ENCODE results near the gene SLC8A1.

The SLC8A1 gene

DNA sequence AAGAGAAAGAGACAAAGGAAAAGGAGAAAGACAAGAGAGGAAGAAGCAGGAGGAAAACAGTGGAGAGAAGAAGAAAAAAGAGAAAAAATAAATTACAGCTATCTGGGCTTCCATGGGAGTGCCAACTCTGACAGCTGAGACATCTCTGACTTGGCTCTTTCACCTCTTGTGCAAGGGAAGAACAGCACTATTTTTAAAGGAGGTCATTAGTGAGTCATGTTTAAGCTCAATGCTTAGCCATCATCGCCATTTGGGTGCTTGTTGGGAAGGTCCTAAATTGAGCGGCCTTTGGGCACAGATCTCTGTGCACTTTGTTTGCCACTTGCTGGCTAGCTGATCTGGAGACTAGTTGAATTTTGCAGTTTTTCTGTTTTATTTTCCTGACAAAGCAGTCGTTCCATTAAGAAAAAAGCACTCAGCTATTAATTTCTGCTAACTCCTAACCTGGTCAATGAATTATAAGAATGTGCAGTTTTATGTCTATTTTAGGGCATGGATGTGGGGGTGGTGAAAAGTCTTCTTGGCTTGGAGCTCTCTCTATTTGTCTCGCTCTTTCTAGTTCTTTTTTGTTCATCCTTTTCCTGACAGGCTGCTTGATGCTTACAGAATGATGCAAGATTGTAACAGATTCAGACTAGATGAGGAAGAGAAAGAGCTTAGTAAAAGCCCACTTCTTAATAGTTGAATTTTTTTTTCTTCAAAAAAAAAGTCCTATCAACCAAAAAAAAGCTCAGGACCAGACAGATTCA is 231.5 kb downstream of the SLC8A1 start:
- DNase-seq: no peak

DNA sequence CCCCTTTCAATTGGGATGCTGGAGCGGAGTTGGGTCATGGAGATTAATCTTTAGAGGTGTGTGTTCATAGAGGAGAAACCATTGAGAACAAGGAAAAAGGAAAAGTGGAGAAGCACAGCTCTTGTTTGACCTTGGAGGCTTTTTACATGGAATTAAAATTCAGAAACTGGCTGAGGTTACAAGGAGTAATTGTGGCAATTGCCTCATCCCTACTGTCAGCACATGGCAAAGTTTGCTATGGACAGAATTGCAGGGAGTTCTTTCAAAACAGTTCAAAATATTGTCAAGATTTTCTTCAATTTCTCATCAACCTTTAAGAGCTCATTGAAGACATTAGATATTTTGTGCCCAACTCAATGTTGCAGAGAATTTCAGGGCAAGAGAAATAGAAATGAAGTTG is 232.7 kb downstream of the SLC8A1 start:
- DNase-seq: no peak

DNA sequence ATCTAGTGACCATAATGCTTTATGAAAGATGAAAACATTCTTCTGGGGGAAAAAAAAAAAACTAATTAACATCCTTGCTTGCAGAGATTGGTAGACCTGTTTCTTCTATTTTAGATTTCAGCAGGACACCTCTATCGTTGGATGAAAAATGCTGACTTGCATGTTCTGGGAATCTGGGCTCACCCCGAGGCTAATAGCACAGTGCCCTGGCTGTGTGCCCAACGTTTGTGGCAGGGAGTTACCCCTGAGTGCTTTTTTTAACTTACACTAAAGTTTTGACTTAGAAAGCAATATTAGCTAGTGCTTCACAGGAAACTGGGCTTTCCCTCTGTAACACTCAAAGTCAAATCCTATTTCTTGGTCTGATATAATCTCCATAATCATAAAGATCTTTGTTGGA is 233.2 kb downstream of the SLC8A1 start:
- no peak for DNase-seq

DNA sequence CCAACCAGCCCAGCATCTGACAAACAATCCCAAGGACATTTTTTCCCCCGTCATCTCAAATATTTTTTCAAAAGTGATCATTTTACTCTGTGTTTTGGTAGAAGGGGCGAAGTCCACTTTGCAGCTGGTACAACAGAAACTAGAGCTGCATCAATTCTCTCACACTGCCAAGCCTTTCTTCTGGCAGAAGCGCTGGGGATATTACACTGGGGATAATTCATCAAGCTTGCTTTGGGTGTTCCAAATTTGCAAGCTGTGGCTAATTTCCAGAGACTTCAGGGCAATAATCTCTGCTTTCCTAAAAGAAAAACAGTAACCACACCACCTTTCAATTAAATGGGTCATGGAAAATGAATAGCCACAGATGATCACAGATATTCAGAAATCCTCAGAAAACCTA is 238.3 kb downstream of the SLC8A1 start:
- DNase-seq: no peak

DNA sequence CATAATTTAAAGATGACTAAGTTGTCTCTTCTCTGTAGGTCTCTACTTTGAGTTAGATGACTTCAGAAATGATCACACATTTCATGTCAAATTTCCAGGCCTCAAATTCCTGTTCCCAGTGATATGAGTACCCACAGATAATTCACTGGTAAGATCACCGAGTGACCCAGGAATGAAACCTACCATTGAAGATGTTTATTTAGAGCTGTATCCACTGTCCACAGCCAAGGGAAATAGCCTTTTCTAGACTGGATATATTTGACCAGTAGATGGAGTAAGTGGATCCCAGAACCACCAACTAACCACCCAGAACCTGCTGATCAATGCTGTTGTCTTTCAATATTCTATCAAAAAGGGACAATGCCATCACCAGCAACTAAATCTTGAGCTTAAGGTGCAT is 238.8 kb downstream of the SLC8A1 start:
- no peak for DNase-seq

DNA sequence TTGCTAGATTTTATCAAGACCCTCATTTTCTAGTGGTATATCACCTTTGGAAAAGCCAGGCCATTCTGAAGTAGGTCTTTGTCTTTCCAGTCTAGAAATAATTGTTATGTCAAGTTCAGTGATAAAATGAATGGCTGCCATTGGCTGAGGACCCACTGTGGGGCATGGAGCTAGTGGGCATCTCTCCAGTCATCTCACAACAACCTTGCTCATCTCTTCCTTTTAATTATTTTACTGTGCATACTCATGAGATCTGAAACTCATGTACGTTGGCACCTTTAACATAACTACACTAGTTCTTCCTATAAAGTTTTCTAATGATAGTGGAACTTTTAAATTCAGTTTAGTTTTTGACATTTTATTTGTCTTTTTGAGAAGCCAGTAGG is 240.9 kb downstream of the SLC8A1 start:
- no peak for DNase-seq

DNA sequence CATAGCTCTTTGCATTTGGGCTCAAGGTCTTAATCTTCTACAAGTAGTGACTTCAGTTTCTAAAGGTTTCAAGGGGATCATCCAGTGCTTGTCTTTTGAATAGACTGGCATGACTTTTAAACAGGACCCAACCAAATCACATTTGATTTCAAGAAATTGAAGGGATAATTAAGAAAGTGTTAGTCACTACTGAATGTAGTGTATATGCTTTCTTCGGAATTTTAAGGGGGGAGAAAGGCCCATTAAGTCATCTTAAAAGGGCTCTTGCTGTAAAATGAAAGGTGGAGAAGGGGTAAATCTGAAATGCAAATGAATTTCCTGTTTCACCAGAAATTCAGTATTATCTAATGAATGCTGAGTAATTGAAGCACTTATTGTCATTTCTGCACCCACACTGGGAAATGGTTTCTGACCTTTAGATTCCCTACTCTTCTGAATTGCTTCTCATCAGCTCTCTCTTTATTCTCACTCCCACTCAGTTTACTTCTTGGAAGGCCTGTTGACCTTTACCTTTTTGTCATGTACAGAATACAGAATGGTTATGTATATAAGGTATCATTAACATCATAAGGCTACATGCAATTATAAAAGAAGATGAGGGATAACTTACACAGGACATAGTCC is 241.4 kb downstream of the SLC8A1 start:
- DNase-seq: no peak

DNA sequence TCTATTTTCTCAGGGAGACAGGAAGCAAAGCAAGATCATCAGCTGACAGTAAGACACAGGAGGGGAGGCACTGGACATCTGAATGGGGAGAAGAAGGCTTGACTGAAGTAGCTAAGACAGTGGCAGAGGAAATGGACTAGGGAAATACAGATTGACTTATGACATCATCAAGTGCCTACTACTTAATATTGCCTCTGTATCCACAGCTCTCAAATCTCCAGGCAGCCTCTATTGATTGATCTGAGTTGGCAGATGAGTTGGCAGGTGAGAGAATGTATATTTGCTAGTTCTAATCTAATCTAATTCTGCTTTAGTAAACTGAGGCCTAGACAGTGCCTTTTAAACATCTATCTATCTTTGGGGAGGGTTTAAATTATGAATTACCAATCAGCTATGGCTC is 242.1 kb downstream of the SLC8A1 start:
- no peak for DNase-seq

DNA sequence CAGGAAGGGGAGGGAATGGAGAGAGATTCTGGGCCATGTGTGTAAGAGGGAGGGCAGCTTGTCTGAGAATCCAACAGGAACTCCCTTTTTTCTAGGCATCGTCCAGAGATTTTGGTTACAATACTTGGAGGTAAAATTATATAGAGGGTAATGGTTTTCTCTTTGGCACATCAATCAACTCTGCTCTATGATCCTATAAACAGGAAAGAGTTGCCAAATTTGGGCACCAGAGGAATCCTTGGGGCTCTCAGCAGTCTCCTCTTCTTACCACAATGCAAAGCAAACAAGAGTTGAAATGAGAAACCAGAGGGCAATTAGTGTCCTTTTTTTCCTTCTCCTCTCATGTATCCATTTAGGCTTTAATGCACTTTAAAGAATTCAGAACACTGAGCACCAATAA is 243.4 kb downstream of the SLC8A1 start:
- peak; percentile 83 for DNase-seq

DNA sequence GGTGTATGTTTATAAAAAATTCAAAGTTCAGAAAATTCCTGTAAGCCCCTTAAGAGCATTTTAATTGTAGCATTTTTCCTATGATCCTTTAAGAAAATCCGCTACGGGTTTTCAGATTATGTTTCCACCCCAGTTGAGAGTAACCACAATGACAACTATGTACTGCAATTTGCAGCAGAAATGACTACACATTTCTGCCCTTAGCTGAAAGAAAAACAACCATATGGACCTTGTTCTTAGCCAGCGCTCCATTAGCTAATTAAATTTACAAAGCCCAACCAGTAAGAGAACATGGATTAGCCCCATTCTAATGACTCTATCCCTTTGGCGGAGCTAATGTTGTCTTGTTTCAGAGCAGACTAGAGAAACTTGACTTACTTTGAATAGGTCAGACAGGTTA is 247.6 kb downstream of the SLC8A1 start:
- DNase-seq: no peak

DNA sequence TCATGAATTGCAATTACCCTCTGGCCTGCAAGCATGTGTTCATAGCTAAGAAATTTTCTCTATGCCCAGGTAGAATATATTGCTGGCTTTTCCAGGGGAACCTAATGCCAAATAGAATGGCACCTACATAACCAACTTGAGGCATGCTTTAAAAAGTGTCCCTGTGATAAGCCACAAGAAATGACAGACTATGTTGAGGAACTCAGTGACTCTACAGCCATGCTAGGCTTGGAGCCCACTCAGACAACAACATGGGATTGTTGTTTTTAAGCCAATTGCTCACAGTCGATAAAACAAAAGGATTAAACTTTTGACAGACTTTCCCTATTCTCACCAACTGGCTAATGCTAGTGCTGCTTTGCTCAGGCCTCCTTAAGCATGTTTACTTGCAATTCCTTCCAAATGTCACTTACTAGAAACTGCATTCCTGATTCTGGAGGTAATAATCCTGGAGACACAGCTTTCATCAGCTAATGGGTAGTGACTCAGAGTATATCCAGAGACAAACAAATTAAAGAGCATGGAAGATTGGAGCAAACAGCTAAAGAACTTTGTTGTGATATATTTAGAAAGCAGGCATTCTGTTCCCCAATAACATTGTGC is 249.0 kb downstream of the SLC8A1 start:
- DNase-seq: no peak

DNA sequence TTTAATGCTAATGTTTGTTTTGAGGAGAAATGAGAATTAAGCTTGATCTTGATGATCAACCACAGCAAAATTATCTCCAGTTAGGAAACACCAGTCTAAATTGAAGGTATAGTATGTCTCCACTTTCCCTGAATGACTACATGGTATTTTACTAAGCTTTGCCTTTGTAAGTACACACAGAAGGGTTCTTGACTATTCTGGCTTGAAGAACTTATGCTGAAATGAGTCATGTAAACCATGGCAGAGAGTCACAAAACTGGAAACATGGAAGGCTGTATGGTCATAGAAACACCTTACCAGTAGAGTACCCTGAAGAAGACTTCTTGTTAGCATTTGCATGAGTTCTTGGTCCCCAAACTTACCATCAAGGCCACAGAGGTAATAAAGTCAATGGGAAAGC is 250.5 kb downstream of the SLC8A1 start:
- no peak for DNase-seq

DNA sequence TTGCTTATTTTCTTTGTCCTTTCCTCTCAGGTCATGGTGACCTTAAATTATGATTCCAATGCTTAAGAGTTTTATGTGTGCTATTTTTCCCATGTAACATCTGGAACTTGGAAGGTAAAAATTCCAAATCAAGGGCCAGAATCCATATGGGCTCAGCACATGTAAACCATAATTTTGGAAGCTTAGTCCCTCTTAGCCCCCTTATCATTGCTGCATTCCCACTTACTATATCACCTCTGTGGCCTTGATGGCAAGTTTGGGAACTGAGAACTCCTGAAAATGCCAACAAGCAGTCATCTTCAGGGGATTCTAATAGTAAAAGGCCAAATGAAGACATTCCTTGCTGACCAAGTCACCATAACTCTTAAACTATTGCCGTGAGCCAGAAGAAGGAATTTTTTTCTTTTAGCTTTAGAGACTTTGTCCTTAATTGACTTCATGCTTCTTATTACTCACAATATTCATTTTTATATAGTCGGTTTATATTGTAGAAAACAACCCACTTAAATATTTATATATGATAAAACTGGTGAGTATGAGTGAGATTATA is 251.4 kb downstream of the SLC8A1 start:
- no peak for DNase-seq

DNA sequence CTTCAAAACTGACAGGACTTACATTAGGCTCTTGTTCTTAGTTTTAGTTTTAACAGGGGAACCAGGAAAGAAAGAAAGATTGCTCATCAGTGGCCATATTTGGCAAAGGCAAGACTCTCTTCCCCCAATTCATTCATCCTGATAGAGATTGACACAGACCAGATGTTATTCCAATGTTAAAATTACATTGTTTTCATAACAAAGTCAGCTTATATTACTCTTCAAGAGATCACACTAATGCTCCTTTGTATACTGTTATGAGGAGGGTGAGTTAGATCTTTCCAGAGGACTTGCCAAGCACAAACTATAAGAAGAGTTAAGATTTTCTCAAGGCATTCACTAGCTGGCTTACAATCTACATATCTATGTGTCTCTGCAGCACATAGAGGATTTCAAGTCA is 252.1 kb downstream of the SLC8A1 start:
- DNase-seq: no peak

DNA sequence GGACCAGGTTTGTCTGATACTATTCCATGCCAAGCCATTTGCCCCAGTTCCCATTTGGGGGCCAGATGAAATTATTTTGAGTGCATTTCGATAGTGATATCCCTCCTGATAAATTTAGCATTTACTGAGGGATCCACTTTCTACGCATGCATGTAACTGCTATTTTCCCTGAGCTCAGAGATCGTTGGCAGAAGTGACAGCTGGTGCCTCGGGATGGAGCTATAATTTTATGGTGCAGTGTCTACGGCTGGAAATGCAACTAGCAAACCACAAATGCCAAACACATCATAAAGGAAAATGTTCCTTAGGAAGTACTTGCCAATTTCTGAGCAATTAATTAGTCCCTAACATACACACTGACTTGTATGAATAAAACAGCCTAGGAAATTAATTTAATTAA is 254.8 kb downstream of the SLC8A1 start:
- no peak for DNase-seq

DNA sequence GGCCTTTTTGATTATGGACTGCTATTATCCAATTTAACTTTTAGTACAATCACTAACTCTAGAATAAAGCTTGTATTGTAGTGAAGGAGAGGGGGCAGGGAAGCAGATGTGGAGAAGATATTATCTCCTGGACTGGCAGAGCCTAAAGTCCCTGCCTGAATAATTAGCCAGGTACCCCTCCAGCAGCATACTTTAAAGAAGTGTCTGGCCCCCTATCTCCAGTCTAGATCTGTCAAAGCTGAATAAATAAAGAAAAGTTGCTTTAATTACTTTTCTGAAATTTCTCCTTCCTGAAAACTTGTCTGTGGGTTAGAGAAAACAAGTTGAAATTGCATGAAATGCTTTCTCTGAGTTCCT is 258.2 kb downstream of the SLC8A1 start:
- no peak for DNase-seq

DNA sequence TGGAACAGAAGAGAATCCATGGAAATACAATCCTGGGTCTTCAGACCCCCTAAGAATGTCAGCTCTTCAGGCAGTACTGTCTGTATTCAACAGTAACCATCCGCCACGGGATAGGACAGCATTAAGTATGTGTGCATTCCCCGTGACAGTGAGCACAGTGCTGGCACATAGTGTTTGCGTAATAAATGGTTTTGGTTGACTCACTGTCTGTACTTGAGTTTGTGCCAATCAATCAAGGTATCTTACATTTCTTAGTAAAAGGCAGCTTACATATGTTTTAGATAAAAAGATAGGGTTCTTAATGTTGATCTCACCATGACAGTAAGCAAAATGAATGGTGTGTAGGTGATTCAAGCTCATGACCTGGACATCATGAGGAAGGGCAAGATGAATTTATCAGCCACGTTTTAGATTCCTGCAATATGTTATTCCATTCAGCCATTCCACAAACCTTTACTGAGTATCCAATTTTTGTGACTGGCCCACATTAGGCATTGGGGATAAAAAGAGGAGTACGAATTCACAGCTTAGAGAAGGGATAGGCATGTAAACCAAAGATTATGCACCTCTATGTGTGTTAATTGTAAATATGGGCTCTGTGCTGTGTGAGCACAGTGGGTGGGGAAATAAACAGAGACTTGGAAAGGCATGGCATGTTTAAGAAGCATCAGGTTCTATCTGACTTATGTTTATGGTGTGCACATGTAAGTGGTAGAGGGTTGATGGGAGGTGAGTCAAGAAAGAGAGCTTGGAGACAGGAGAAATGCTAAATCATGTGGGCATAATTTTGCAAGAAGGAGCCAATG is 258.8 kb downstream of the SLC8A1 start:
- no peak for DNase-seq

DNA sequence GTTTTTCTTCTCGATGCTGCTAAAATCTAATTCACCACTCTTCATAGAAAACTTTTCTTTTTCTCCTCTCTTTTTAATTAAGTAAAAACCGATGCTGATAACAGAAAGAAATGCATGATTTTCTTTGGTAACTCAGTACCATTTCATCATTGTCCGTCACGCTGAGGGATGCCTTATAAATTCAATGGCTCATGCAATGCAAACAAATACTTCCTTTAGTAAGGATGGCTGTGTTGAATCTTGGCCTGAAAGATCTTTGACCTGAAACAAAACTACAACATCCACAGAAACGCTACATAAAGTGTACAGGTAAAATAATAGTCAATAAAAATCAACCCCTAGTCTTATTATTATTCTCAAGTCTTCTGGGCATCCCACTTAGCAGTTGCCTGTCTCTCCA is 261.4 kb downstream of the SLC8A1 start:
- DNase-seq: no peak

DNA sequence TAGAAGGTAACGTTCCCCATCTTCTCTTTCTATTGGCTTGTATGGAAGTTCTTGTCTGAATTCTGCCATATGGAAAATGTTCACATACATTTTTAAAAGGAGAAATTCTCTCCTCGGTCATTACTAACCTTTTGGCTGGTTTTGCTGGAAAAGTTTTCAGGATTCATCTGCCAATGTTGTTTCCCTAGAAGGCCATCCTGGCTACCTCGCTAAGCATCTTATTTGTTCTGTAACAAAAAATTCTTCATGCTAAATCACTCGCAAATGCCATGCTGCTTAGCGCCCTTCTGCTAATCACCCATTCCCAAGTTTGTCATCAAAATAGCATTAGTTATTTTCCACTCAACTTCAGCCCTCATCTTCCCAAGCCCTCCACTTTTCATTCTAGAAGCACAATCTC is 262.0 kb downstream of the SLC8A1 start:
- DNase-seq: no peak

DNA sequence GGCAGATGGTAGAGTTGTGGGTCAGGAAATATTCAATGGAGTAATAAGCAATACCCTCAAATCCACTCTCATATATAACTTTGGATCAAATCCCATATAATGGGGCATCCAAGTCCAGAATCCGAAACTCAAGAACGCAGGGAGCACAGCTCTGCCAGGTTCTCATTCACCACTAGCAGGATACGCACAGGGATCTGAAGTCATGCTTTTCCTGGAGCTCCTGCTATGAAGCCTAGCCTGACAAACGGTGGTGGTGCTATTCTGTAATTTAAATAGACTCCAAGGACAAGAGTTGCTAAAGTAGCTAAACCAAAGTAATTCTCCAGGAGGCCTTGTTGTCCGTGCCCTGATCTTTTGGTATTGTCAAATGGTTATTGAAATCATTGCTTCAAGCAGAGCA is 264.8 kb downstream of the SLC8A1 start:
- DNase-seq: no peak

DNA sequence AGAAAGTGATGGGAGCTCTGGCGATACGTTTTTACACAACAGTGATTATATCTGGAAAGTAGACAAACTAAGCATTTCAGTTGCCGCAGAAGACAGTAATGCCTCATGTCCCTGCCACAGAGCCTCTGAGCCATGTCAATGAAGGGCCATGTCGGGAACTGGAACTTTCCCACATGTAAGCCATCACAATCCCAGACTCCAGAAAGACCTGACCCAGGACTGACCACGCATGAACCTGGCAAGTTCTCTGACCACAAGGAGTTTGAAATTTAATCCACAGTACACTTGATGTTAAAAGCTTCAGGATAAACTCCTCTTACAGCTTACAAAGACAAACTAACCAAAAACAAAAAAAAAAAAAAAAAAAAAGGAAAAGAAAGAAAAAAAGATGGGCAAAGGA is 267.3 kb downstream of the SLC8A1 start:
- DNase-seq: no peak

DNA sequence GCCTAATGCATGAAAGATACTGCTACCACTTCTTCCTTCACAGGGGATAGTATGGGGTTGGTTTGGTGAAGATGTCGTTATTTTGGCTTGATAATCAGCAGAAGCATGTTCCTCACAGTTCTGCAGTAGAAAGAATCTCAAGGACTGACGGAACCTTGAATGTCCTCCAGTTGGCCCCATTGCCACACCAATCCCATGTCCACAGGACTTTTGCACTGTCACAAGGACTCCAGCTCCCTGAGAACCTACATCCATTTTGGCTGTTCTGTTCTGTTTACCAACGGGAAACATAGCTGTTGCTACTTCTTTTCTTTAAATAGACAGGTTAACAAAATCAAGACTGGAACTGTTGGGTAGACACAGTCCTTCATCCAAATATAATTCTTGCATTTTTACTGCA is 270.0 kb downstream of the SLC8A1 start:
- no peak for DNase-seq

DNA sequence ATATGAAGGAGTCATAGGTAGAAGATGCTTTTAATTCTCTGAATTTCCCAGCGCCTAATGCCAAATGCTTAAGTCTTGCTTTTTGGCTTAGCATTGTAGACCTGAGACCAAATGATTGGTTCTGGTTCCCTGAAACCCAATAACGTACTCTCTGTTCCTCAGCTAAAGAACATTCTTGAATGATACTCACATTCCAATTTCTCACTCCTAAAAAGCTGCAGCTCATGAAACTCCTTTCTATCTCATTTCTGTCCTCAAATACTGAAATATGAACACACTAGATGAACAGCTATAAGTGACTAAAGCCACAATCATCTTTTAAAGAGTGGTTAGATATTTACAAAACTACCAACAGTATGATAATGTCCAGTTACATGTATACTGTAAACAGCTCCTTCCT is 272.1 kb downstream of the SLC8A1 start:
- no peak for DNase-seq

DNA sequence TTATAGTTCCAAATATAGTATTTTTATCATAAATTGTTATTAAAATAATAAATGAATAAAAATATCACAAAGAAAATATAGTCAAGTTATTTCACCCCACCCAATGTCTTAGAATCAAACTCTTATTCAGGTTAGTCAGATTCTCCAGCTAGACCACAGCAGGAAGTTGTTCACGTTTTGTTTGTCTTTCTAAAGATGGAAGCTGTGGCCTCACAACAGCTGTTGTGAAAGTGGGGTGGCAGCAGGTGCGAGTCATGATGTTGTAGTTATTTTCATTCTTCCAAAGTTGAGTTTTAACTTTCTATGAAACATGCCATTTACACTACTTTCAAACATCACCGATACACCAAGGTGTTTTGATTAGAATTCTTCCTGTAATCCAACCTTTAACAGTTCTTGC is 272.9 kb downstream of the SLC8A1 start:
- no peak for DNase-seq

Measured in NCI-H187 treated with DMSO at 0.1 percent for 48 hours (cell line).